ENCODE data around the gene GPC4.
"Not testable (repeated sequence)": the region's sequence is repeated elsewhere in the genome, so short reads cannot be mapped to it uniquely, and the experiment has no call there.

GPC4 gene

GRCh38 chrX:133322269-133322668, 93.0 kb downstream of the GPC4 start:
- not testable (repeated sequence) for H3K27ac ChIP-seq, H3K4me3 ChIP-seq

- H3K27ac ChIP-seq, result no peak overlapping the region
- H3K4me3 ChIP-seq, result no peak overlapping the region
Observed at GRCh38 chrX:133321451-133321850, 93.8 kb downstream of the GPC4 start.

- Histone ChIP-seq H3K27ac (no peak overlapping the region), H3K4me3 (no peak overlapping the region)
Observed at GRCh38 chrX:133314281-133314680, 101.0 kb downstream of the GPC4 start.

- H3K27ac ChIP-seq, result no peak overlapping the region
Observed at GRCh38 chrX:133308499-133308897, 106.8 kb downstream of the GPC4 start.

GRCh38 chrX:133307637-133308498, 107.4 kb downstream of the GPC4 start:
- Histone ChIP-seq H3K4me3 (no peak overlapping the region), H3K27ac (no peak overlapping the region)

More at GRCh38 chrX:133308499-133308897, 106.8 kb downstream of the GPC4 start:
- H3K4me3 ChIP-seq, result no peak overlapping the region

- H3K27ac ChIP-seq, result no peak overlapping the region
Observed at GRCh38 chrX:133307094-133307493, 108.2 kb downstream of the GPC4 start.

GRCh38 chrX:133306316-133306715, 109.0 kb downstream of the GPC4 start:
- Histone ChIP-seq H3K4me3 (no peak overlapping the region), H3K27ac (no peak overlapping the region)

More at GRCh38 chrX:133307094-133307493, 108.2 kb downstream of the GPC4 start:
- H3K4me3 ChIP-seq, result no peak overlapping the region

GRCh38 chrX:133305348-133305747, 109.9 kb downstream of the GPC4 start:
- H3K27ac ChIP-seq, result no peak overlapping the region
- no peak overlapping the region for H3K4me3 ChIP-seq

- no peak overlapping the region for H3K27ac ChIP-seq
- H3K4me3 ChIP-seq, result no peak overlapping the region
Observed at GRCh38 chrX:133302775-133303445, 112.4 kb downstream of the GPC4 start.

GRCh38 chrX:133300591-133300990, 114.7 kb downstream of the GPC4 start:
- Histone ChIP-seq H3K27ac (no peak overlapping the region), H3K4me3 (no peak overlapping the region)

GRCh38 chrX:133297284-133297683, 118.0 kb downstream of the GPC4 start:
- Histone ChIP-seq H3K4me3 (no peak overlapping the region), H3K27ac (no peak overlapping the region)

GRCh38 chrX:133294126-133294525, 121.2 kb downstream of the GPC4 start:
- no peak overlapping the region for H3K27ac ChIP-seq
- no peak overlapping the region for H3K4me3 ChIP-seq

- Histone ChIP-seq H3K4me3 (no peak overlapping the region), H3K27ac (no peak overlapping the region)
Observed at GRCh38 chrX:133290076-133290475, 125.2 kb downstream of the GPC4 start.

GRCh38 chrX:133287860-133288259, 127.4 kb downstream of the GPC4 start:
- H3K27ac ChIP-seq, result no peak overlapping the region
- H3K4me3 ChIP-seq, result no peak overlapping the region

- no peak overlapping the region for H3K27ac ChIP-seq
- no peak overlapping the region for H3K4me3 ChIP-seq
Observed at GRCh38 chrX:133285341-133285740, 129.9 kb downstream of the GPC4 start.

GRCh38 chrX:133279112-133279730, 136.1 kb downstream of the GPC4 start:
- H3K4me3 ChIP-seq, H3K27ac ChIP-seq: not testable (repeated sequence)

- no peak overlapping the region for H3K27ac ChIP-seq
- no peak overlapping the region for H3K4me3 ChIP-seq
Observed at GRCh38 chrX:133273180-133273579, 142.1 kb downstream of the GPC4 start.

GRCh38 chrX:133269168-133269567, 146.1 kb downstream of the GPC4 start:
- Histone ChIP-seq H3K27ac (no peak overlapping the region), H3K4me3 (no peak overlapping the region)

GRCh38 chrX:133267621-133268020, 147.7 kb downstream of the GPC4 start:
- Histone ChIP-seq H3K27ac (no peak overlapping the region), H3K4me3 (no peak overlapping the region)

- Histone ChIP-seq H3K4me3 (no peak overlapping the region), H3K27ac (no peak overlapping the region)
Observed at GRCh38 chrX:133265331-133265730, 150.0 kb downstream of the GPC4 start.

- no peak overlapping the region for H3K27ac ChIP-seq
- H3K4me3 ChIP-seq, result no peak overlapping the region
Observed at GRCh38 chrX:133258481-133258880, 156.8 kb downstream of the GPC4 start.
